Karpas-422 (cell line): ENCODE results near the gene KANK4. TPM values are rescaled to one million over a fixed set of nuclear protein-coding genes. Genes with fewer than 3 reads are reported as not detected.

ENCODE experiments used
- DNase-seq: peaks from one replicate; pipeline ENCODE4 v3.0.0-alpha.2; 2015
- H2AFZ ChIP-seq: fragments of 200-600 bp; sonication (generic); 2 replicates; pipeline ENCODE4 v1.6.1; 2014; ENCODE audit warnings: antibody characterized with exemption, low read length, mixed read lengths
- H3K27ac ChIP-seq: fragments of 200-600 bp; sonication (generic); 2 replicates; pipeline ENCODE4 v1.5.1; 2014; ENCODE audit warnings: mild to moderate bottlenecking, low read length, moderate library complexity
- H3K27me3 ChIP-seq: fragments of 200-600 bp; sonication (generic); 2 replicates; pipeline ENCODE4 v1.6.1; 2014; ENCODE audit warnings: low read length, mixed read lengths
- H3K36me3 ChIP-seq: fragments of 200-600 bp; sonication (generic); 2 replicates; pipeline ENCODE4 v1.6.1; 2014; ENCODE audit warnings: low read length, mixed read lengths; ENCODE audit not compliant: insufficient read depth
- H3K4me1 ChIP-seq: fragments of 200-600 bp; sonication (generic); 2 replicates; pipeline ENCODE4 v1.6.1; 2014; ENCODE audit warnings: mild to moderate bottlenecking, low read length, mixed read lengths
- H3K4me2 ChIP-seq: fragments of 200-600 bp; sonication (generic); 2 replicates; pipeline ENCODE4 v1.6.1; 2014; ENCODE audit warnings: low read length, low read depth, mild to moderate bottlenecking; ENCODE audit not compliant: poor library complexity, severe bottlenecking
- H3K4me3 ChIP-seq: fragments of 200-600 bp; sonication (generic); 2 replicates; pipeline ENCODE4 v1.5.1; 2014; ENCODE audit warnings: mild to moderate bottlenecking, antibody characterized with exemption, low read length, mixed read lengths
- H3K79me2 ChIP-seq: fragments of 200-600 bp; sonication (generic); 2 replicates; pipeline ENCODE4 v1.6.1; 2014; ENCODE audit warnings: mild to moderate bottlenecking, low read length, mixed read lengths
- H3K9ac ChIP-seq: fragments of 200-600 bp; sonication (generic); 2 replicates; pipeline ENCODE4 v1.6.0; 2014; ENCODE audit warnings: low read length
- H3K9me2 ChIP-seq: fragments of 200-600 bp; sonication (generic), shearing (Covaris generic); replicated peaks from 2 replicates; pipeline ENCODE4 v1.6.0; 2014; ENCODE audit warnings: mild to moderate bottlenecking, low read length, moderate library complexity; ENCODE audit not compliant: insufficient read depth
- H3K9me3 ChIP-seq: fragments of 300-700, 200-600 bp; sonication (generic); 2 replicates; pipeline ENCODE4 v1.6.1; 2014; ENCODE audit warnings: low read length, mixed read lengths
- H4K20me1 ChIP-seq: fragments of 200-600 bp; sonication (generic); 2 replicates; pipeline ENCODE4 v1.6.1; 2014; ENCODE audit warnings: mild to moderate bottlenecking, antibody characterized with exemption, low read length, low read depth; ENCODE audit not compliant: insufficient read depth
- total RNA-seq: library from RNA; depleted of rRNA; stranded (reverse); fragments of >200 nt; shearing (Covaris generic); gene quantifications from 2 replicates; pipeline ENCODE4 v1.2.3, GENCODE V29; 2014; ENCODE audit warnings: low replicate concordance

KANK4 gene
- total RNA-seq, 1 experiment from 2014 or later: 0.60 TPM

- H3K27ac ChIP-seq: no peak overlapping the region
- H3K4me3 ChIP-seq: no peak overlapping the region
- no peak overlapping the region for H3K9ac ChIP-seq
- H3K9me3 ChIP-seq: peaks cover 7% of the 10 kb centered on the region; the same call in 1 of the 2 replicates
- no peak for DNase-seq
- H3K36me3 ChIP-seq: no peaks in the 10 kb centered on the region
- no peaks in the 10 kb centered on the region for H3K4me1 ChIP-seq
- H3K9me2 ChIP-seq: no peaks in the 10 kb centered on the region
- no peak overlapping the region for H2AFZ ChIP-seq
- peaks cover 5% of the 10 kb centered on the region; the same call in 1 of the 2 replicates for H3K27me3 ChIP-seq
- H3K4me2 ChIP-seq: no peak overlapping the region
- H3K79me2 ChIP-seq: no peaks in the 10 kb centered on the region
- H4K20me1 ChIP-seq: no peaks in the 10 kb centered on the region
Observed at GRCh38 chr1:62213075-62213914, 105.9 kb downstream of the KANK4 start.

- H2AFZ ChIP-seq: no peak overlapping the region
- DNase-seq: no peak
- no peak overlapping the region for H3K27ac ChIP-seq
- peaks cover 5% of the 10 kb centered on the region; the same call in 1 of the 2 replicates for H3K27me3 ChIP-seq
- peaks cover 7% of the 10 kb centered on the region; the same call in 1 of the 2 replicates for H3K9me3 ChIP-seq
- no peaks in the 10 kb centered on the region for H4K20me1 ChIP-seq
- H3K4me3 ChIP-seq: no peak overlapping the region
- H3K79me2 ChIP-seq: no peaks in the 10 kb centered on the region
- no peak overlapping the region for H3K9ac ChIP-seq
- no peaks in the 10 kb centered on the region for H3K9me2 ChIP-seq
- H3K4me1 ChIP-seq: no peaks in the 10 kb centered on the region
- no peak overlapping the region for H3K4me2 ChIP-seq
- no peaks in the 10 kb centered on the region for H3K36me3 ChIP-seq
Observed at GRCh38 chr1:62212411-62212810, 106.8 kb downstream of the KANK4 start.

- H3K79me2 ChIP-seq: no peaks in the 10 kb centered on the region
- H3K4me2 ChIP-seq: no peak overlapping the region
- no peak overlapping the region for H3K27ac ChIP-seq
- H3K9ac ChIP-seq: no peak overlapping the region
- no peak overlapping the region for H2AFZ ChIP-seq
- no peak for DNase-seq
- no peaks in the 10 kb centered on the region for H4K20me1 ChIP-seq
- H3K36me3 ChIP-seq: no peaks in the 10 kb centered on the region
- no peaks in the 10 kb centered on the region for H3K4me1 ChIP-seq
- no peak overlapping the region for H3K4me3 ChIP-seq
- peaks cover 5% of the 10 kb centered on the region; the same call in 1 of the 2 replicates for H3K27me3 ChIP-seq
- H3K9me2 ChIP-seq: no peaks in the 10 kb centered on the region
- H3K9me3 ChIP-seq: peaks cover 7% of the 10 kb centered on the region; the same call in 1 of the 2 replicates
Observed at GRCh38 chr1:62210960-62211359, 108.3 kb downstream of the KANK4 start.

- Histone ChIP-seq H4K20me1 (no peaks in the 10 kb centered on the region), H3K27ac (no peak overlapping the region), H3K9me3 (peaks cover 7% of the 10 kb centered on the region; the same call in 1 of the 2 replicates), H3K27me3 (peaks cover 5% of the 10 kb centered on the region; the same call in 1 of the 2 replicates), H3K4me2 (no peak overlapping the region), H2AFZ (no peak overlapping the region), H3K9ac (no peak overlapping the region), H3K36me3 (no peaks in the 10 kb centered on the region), H3K4me3 (no peak overlapping the region), H3K9me2 (no peaks in the 10 kb centered on the region), H3K4me1 (no peaks in the 10 kb centered on the region), H3K79me2 (no peaks in the 10 kb centered on the region)
- DNase-seq: no peak
Observed at GRCh38 chr1:62209931-62210595, 109.2 kb downstream of the KANK4 start.

GRCh38 chr1:62208970-62209369 lies 110.3 kb downstream of the KANK4 start:
- H3K9me2 ChIP-seq: no peaks in the 10 kb centered on the region
- H3K9ac ChIP-seq: no peak overlapping the region
- no peak for DNase-seq
- no peaks in the 10 kb centered on the region for H3K36me3 ChIP-seq
- no peaks in the 10 kb centered on the region for H3K4me1 ChIP-seq
- no peak overlapping the region for H3K4me2 ChIP-seq
- H3K27me3 ChIP-seq: peaks cover 5% of the 10 kb centered on the region; the same call in 1 of the 2 replicates
- no peak overlapping the region for H3K4me3 ChIP-seq
- H3K9me3 ChIP-seq: peaks cover 7% of the 10 kb centered on the region; the same call in 1 of the 2 replicates
- H4K20me1 ChIP-seq: no peaks in the 10 kb centered on the region
- no peak overlapping the region for H3K27ac ChIP-seq
- H2AFZ ChIP-seq: no peak overlapping the region
- no peaks in the 10 kb centered on the region for H3K79me2 ChIP-seq

GRCh38 chr1:62208087-62208486 lies 111.1 kb downstream of the KANK4 start:
- Histone ChIP-seq H3K9ac (no peak overlapping the region), H3K4me2 (no peak overlapping the region)

GRCh38 chr1:62207187-62207586 lies 112.0 kb downstream of the KANK4 start:
- no peaks in the 10 kb centered on the region for H4K20me1 ChIP-seq
- H3K4me3 ChIP-seq: no peak overlapping the region
- no peaks in the 10 kb centered on the region for H3K36me3 ChIP-seq
- no peak overlapping the region for H3K4me2 ChIP-seq
- no peaks in the 10 kb centered on the region for H3K9me2 ChIP-seq
- H3K9ac ChIP-seq: no peak overlapping the region
- no peak overlapping the region for H3K27ac ChIP-seq
- DNase-seq: no peak
- H3K27me3 ChIP-seq: peaks cover 5% of the 10 kb centered on the region; the same call in 1 of the 2 replicates
- no peak overlapping the region for H2AFZ ChIP-seq
- peaks cover 7% of the 10 kb centered on the region; the same call in 1 of the 2 replicates for H3K9me3 ChIP-seq
- no peaks in the 10 kb centered on the region for H3K4me1 ChIP-seq
- no peaks in the 10 kb centered on the region for H3K79me2 ChIP-seq

More at GRCh38 chr1:62208087-62208486, 111.1 kb downstream of the KANK4 start:
- Histone ChIP-seq H2AFZ (no peak overlapping the region), H3K4me3 (no peak overlapping the region), H3K27me3 (peaks cover 5% of the 10 kb centered on the region; the same call in 1 of the 2 replicates), H3K27ac (no peak overlapping the region), H3K79me2 (no peaks in the 10 kb centered on the region), H3K9me2 (no peaks in the 10 kb centered on the region), H3K36me3 (no peaks in the 10 kb centered on the region), H3K9me3 (peaks cover 7% of the 10 kb centered on the region; the same call in 1 of the 2 replicates), H3K4me1 (no peaks in the 10 kb centered on the region), H4K20me1 (no peaks in the 10 kb centered on the region)
- DNase-seq: no peak

GRCh38 chr1:62198781-62199125 lies 120.5 kb downstream of the KANK4 start:
- DNase-seq: no peak
- Histone ChIP-seq H3K27ac (no peak overlapping the region), H3K9me2 (no peaks in the 10 kb centered on the region), H3K9ac (no peak overlapping the region), H2AFZ (no peak overlapping the region), H4K20me1 (no peaks in the 10 kb centered on the region), H3K9me3 (no peaks in the 10 kb centered on the region), H3K4me1 (no peaks in the 10 kb centered on the region), H3K36me3 (no peaks in the 10 kb centered on the region), H3K79me2 (no peaks in the 10 kb centered on the region), H3K4me3 (no peak overlapping the region), H3K27me3 (no peaks in the 10 kb centered on the region), H3K4me2 (no peak overlapping the region)
